Cerebellar cortex (tissue), 1 donor: ENCODE measurements around the gene NPR3.

Experiments
- DNase-seq: peaks from one replicate; pipeline ENCODE4 v3.0.0-alpha.2; 2015; ENCODE audit warnings: low spot score

NPR3 gene

DNA sequence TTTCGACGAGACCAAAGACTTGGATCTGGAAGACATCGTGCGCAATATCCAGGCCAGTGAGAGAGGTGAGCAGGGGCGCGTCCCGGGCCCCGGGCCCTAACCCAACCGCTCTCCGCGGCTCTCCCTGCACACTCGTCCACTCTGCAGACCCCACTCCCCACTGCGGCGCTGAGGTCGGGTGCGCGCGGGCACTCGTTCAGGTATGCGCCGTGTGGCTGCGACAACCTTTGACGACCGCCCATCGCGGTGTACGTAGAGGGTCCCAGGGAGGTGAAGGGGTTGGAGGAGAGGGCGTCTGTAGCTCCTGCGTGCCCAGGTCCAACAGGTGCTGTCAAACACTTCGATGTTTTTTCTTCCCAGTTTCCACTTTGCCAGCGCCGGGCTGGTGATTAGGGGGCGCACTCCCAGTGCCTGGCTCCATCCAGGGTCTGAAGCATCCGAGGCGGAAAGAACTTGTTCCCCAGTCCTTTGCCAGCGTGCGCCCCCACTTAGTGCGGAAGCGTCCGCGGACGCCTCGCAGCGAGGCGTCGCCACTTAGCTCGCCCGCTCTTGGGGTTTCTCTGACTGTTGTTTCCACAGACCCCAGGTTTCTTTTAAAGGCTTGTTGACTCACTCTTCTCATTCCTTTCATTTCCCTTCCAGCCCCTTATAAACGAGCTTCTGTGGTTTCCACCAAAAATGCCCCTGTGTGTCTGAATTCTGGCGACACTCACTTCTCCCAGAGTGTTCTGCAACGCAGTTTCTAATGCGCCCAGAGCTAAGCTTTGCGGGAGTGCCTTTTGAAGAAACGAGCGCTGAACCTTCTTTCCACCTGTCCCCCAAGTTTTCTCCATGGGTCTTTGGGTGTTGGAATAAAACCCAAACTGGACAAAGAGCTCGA lies 1.6 kb downstream of the NPR3 start:
- DNase-seq, result no peak

DNA sequence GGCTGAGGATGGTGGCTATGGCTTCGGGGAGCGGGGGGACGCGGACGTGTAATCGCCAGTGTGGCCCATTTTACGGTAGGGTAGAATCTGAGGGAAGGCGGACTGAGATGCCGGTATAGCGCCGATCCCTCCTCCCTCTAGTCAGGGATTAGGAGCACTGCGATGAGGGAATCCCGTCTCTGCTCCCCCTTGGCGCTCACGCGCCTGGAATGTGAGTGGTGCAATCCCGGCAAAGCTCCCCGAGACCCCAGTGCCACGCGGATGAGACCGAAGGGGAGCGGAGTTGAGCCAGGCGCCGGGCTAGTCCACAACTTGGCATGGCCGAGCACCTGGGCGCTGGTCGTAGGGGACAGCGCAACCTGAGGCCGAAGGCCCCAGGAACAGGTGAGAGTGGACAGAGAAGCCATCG lies 2.2 kb downstream of the NPR3 start:
- no peak for DNase-seq

GRCh38 chr5:32713770-32714381 lies 2.8 kb downstream of the NPR3 start:
- no peak for DNase-seq

GRCh38 chr5:32714836-32715235 lies 3.7 kb downstream of the NPR3 start:
- no peak for DNase-seq

GRCh38 chr5:32720300-32720699 lies 9.2 kb downstream of the NPR3 start:
- DNase-seq, result no peak

DNA sequence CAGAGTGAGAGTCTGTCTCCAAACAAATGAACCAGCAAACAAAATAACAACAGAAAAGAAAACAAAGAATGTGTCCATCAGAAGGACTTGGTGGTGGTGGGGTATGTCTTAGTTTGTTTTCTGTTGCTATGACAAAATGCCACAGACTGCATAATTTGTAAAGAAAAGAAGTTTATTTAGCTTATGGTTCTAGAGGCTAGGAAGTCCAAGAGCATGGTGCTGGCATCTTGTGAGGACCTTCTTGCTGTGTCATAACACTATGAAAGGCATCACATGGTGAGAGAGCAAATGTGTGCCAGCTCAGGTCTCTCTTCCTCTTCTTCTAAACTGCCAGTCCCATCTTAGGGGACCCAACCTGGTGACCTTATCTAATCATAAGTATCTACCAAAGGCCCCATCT lies 10.5 kb downstream of the NPR3 start:
- no peak for DNase-seq

- no peak for DNase-seq
Measured at GRCh38 chr5:32722957-32723356, 11.8 kb downstream of the NPR3 start.

DNA sequence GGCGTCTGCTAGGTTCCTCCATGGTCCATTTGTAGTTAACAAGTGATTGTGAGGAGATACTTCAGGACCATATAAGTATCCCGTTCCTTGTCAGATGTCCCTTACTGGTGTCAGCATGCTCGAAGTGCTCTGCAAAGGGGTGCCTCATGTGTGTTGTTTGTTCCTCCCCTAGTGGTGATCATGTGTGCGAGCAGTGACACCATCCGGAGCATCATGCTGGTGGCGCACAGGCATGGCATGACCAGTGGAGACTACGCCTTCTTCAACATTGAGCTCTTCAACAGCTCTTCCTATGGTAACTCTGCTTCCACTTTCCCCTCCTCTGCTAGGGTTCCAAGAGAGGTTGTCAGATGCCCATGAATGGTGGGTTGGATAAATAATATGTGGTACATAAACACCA lies 13.4 kb downstream of the NPR3 start:
- DNase-seq, result no peak

GRCh38 chr5:32726086-32726557 lies 15.0 kb downstream of the NPR3 start:
- no peak for DNase-seq

- no peak for DNase-seq
Measured at GRCh38 chr5:32729651-32730050, 18.5 kb downstream of the NPR3 start.

GRCh38 chr5:32733590-32734340 lies 22.6 kb downstream of the NPR3 start:
- no peak for DNase-seq

GRCh38 chr5:32734827-32735378 lies 23.8 kb downstream of the NPR3 start:
- DNase-seq, result no peak

- DNase-seq, result no peak
Measured at GRCh38 chr5:32735512-32735911, 24.4 kb downstream of the NPR3 start.

GRCh38 chr5:32736842-32737241 lies 25.7 kb downstream of the NPR3 start:
- DNase-seq, result no peak

GRCh38 chr5:32740651-32741050 lies 29.5 kb downstream of the NPR3 start:
- no peak for DNase-seq

DNA sequence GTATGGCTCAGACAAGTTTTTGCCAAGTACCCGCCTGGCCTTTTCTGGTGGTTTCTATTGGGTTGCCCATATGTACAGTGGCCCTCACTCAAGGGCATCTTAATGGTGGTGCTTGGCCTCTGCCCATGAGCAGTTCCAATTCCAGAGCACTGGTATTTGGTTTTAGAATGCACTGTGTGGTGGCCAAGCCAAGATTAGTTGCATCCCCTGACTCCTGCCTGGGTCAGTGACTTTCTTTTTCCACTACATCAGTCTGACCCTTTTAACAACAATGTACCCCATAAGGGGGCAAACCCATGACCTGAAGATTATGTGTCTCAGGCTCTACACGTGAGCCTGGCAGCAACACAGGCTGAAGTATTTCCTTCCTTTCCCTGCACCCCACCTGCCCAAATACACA lies 34.2 kb downstream of the NPR3 start:
- no peak for DNase-seq

DNA sequence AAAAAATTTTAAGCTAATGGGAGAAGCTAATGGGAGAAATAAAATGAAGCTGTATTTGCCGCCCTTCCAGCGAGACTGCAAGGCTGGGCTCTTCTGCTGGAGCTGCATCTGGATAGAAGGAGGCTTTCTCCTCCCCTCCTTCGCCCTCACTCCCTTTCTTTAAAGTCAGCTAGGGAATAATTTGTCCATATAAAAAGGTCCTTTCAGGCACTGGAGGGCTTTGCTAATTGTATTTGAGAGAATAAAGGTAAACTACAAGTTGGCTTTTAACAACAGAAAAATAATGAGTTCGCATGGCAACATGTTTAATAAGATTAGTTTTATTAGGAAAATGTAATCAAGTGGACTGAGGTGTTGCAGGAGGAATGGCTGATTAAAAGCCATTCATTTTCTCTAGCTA lies 41.3 kb downstream of the NPR3 start:
- no peak for DNase-seq

DNA sequence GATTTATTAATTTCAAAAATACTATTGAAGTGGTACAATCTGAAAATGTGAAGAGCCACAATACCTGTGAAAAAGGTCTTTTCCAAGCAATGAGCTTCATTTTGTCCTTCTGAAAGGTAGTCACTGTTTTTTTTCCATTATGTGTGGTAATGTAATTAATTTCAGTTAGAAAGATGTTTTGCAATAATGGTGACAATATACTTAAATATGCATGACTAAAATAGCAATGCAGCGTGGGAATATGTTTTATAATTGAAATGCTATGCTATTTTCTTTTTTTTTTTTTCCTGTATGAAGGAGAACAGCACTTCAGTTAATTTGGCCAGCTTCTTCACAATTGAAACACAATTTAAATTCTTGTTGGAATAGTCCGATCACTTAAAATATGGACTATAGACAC lies 41.9 kb downstream of the NPR3 start:
- no peak for DNase-seq

GRCh38 chr5:32753765-32754164 lies 42.6 kb downstream of the NPR3 start:
- no peak for DNase-seq

GRCh38 chr5:32754284-32754683 lies 43.2 kb downstream of the NPR3 start:
- DNase-seq, result no peak

- DNase-seq, result no peak
Measured at GRCh38 chr5:32760091-32760509, 49.0 kb downstream of the NPR3 start.

DNA sequence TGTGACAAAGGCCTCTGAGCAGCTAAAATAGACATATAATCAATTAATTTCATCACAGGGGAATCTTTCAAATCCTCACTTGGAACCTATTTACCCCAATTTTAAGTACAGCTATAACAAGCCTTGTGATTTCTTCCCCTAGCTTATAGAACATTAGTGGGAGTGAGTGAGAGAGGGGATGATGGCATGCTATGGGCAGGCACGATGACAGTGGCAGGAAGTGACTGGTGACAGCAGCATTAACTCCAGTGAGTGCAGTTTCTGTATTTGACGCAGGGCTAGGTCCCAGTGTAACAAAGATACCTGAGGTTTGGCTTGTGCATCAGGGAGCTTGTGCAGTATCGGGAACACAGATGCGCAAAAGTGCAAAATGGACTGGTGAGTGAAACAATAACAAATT lies 54.1 kb downstream of the NPR3 start:
- DNase-seq, result no peak
